ENCODE measurements around the gene ELMOD3.

- TF ChIP-seq CTCF (conservative IDR thresholded peaks at IDR 0.05) (no peak), ZFX (IDR thresholded peaks at IDR 0.05) (no peak)
Observed at GRCh38 chr2:85309699-85310321, 44.8 kb upstream of the ELMOD3 start.
